Suppressor macrophage (primary cell): ENCODE results near the gene SCUBE2.
"Not testable (repeated sequence)": the region's sequence is repeated elsewhere in the genome, so short reads cannot be mapped to it uniquely, and the experiment has no call there.

ENCODE experiments used
- DNase-seq, 4 experiments: peaks; one replicate each; pipeline ENCODE4 v3.0.0-alpha.2; 2020 to 2022

SCUBE2 gene

DNA sequence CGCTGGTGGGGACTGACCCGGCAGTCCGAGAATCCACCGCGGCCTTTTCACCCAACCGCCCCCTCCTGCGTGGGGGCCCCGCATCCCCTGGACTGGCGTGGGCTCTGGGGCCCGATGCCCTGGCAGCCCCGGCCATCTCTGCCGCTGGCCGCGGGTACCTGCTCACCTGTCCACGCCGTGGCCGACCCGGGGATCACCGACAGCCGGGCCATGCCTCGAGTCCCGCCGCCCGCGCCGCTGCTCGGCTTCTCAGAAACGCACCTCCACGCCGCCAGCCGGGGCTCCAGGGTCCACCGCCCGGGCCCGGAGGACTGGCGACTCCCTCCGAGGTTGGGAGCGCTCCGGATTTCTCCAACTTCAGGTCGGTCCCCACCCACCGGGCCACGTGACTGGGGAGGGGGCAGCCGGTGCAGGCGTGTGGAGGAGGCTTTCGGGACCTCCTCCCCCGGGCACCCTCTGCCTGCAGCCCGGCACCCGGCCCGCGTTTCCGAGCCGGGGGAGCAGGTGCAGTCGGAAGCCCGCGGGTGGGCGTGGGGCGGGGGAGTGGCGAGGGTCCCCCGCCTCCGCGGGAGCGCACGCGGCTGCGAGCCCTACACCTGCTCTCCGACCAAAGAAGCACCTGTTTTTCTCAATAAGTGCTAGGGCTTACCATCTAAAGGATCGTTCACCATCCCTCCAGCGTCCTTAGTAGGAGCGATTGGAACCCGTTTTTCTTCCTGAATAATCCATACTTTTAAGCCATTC, 87.0 kb downstream of the SCUBE2 start:
- no peak for DNase-seq

DNA sequence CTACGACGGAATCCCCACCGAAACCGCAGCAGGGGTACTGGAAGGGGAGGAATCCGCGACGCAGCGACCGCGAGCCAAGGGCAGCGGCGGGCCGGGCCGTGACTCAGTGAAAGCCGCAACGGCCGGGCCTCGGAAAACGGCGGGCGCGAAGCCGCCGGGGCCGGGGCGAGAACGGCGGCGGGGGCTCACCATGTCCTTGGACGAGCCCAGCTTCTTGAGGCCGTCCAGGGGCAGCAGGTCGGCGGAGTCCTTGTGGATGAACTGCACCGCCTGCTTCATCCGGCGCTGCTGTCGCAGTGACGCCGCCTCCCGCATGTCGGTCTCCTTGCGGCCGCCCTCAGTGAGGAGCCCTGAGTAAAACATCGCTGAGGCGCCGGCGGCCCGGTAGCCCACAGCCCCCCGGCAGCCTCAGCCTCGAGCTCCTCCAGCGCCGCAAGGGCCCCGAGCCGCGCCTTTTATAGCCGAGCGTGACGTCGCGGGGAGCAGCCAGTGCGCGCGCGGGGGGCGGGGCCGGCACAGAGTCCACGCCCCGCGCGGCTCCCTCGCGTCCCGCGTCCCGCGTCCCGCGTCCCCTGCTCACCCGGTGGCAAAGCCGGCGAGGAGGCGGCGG, 87.7 kb downstream of the SCUBE2 start, which contains the start of gene NRIP3:
TSS of gene NRIP3 (minus strand) at position 429 of the 610 bp plus-strand sequence. CDS start at position 363, 66 bp downstream.
- peak; percentile 81 to 94 (median 88) for DNase-seq

DNA sequence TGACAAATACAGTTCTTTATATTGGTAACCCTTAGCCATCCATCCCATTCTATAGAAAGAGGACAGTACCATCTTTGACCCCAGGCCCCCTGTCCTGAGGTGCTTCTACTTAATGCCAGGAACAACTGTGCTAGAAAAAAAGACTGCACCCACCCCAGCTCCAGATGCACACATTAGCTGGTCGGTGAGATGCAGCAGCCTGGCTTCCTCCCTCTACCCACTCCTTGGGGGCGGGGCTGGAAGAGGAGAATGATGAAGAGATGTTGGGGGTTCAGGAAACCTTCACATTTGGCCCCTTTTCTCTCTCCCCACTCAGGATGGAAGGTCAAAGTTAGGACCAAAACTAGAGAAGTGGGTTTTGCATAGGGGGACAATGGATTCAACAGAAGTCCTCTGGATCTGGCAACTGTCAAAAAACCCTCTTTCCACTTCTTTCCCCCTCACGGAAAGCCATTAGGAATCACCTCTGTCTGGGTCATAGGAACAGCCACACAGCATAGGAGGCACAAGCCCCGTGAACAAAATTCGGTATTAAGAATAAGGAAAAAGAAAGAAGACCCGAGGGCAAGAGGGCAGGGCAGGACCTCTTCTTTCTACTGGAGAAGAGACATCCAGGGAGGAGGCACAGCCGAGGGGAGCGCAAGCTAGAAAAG, 88.4 kb downstream of the SCUBE2 start:
- peak; percentile 23 to 73 (median 51) for DNase-seq

DNA sequence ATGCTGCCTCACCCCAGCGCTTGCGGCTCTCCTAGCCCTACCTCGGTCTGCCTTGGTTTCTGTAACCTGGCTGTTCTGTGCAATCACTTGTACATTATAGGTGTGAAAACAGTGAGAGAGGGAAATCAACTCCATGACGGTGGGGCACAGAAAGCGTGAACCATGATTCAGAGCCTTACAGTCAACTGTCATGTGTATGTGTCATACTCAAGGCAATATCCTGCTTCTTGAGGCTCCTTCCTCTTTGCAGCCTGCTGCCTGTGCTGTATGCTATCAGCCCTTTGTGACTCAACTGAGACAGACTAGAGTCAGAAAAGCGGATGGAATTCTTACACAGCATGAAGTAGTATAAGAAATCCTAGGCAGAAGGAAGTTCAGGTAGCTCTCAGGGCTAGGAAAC, 89.7 kb downstream of the SCUBE2 start:
- peak; percentile 85 to 97 (median 92) for DNase-seq

DNA sequence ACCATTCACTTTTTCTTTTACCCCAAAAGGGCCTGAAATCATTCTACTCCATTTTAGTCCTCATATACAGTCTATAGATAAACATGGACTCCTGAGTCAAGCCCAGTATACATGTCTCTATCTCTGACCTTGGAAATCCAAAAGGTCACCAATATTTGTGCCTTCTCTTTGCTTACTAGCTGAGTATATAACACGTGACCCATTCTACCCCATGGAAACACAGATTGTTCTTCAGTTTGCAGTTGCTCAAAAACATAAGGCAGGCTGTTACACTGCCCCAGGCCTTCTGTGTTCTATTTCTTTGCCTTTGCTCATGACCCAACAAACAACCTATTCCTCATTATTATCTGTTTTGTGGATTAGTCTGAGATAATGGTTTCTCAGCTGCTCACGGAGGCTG, 93.4 kb downstream of the SCUBE2 start:
- DNase-seq = no peak

DNA sequence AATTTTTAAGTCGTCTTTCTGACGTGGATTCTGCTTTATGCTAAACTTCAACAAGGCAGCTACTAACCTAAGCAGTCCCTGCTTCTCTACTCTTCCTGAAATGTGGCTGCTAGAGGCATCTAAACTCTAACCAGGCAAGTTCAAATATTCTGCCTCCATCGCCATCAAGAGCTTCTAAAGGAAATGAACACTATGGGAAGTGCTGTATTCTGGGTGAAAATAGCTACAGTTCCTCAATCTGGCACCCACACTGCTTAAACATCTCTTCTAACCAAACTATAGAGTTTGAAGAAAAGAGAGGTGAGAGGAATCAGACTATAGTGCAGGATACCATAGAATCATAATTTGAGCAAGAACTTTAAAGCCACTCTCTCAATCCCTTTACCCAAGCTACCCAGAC, 93.9 kb downstream of the SCUBE2 start:
- DNase-seq = peak; percentile 19 to 66 (median 46)

DNA sequence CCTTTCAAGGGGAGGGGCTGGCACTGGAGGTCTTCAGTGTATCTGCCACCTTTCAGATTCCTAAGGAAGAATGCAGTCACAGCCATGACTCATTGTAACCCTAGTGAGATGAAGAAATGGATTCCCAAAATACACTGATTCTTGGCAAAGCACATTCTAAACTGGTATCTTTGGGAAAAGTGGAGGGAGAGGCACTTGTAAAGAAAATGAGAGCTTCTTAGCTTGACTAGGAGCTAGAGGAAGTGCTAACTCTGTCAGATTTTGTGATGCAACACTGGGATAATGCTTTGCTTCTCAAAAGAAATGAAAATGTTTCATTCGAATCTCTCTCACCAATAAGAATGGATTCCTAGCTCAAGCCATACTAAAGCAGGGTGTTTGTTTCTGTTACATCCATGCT, 101.9 kb downstream of the SCUBE2 start:
- DNase-seq = peak; percentile 40 to 62 (median 51)

DNA sequence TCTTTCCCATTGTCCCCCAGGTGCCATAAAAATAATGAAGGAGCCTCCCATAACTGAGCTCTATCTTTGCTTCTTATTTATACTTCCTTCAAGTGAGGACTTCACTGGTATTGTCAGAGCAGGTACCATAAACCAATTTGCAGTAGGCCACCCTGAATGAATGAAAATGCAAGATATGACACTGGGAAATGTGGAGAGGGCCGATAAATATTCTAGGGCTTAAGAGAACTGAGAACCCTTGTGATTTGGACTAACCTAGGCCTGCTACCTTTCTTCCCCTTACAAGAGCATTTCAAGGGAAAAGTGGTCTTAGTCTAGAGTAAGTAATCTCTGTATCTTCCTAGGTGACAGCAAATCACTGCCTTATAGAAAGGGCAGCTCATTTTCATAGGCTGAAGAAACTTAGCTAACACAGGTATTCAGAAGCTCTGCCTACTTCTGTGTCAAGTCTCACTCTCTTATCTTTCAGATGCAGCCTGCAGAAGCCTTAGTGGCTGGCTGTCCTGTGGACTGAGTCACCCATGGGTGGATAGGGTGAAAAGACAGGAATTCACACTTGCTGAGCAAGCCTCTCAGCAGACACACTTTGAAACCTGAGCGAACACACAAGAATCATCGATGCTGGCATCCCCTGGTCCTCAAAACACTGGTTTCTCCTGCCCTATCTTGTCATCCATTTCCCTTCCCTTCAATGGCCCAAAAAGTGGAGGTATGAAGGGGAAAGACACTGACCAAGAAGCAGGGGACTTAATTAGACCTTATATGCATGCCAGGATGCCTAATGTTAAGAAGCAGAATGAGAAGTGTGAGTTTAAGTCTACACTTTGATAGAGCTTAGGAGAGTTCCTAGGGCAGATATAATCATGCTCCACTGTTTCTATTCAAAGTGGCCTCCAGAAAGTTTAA, 102.8 kb downstream of the SCUBE2 start:
- no peak for DNase-seq

DNA sequence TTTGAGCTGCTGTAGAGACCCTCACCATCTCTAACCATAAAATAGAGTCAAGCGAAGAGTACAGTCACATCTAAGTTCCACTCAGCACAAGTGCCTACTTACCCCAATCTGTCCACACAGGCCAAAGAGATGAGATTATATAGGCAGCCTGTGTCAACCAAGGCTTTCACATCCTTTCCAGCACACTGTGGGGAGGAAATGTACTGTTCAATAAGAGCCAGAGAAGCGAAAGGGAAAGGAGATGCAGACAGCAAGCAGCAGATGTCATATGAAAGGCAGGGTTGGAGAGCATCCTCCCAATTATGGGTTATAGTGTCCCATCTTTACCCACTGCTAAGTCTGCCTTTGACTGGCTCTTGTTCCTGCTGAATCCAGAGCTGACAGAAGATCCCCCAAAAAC, 104.0 kb downstream of the SCUBE2 start:
- no peak for DNase-seq

DNA sequence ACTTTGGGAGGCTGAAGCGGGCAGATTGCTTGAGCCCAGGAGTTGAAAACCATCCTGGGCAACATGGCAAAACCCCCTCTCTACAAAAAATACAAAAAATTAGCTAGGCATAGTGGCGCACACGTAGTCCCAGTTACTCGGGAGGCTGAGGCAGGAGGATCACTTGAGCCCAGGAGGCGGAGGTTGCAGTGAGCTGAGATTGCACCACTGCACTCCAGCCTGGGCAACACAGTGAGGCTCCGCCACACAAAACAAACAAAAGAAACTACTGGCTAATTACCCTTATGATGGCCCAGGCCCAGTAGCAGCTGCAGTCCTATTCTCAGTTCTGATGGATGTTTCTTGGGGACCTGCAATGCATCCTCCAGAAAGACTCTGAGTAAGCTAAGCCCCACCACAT, 104.6 kb downstream of the SCUBE2 start:
- not testable (repeated sequence) for DNase-seq

DNA sequence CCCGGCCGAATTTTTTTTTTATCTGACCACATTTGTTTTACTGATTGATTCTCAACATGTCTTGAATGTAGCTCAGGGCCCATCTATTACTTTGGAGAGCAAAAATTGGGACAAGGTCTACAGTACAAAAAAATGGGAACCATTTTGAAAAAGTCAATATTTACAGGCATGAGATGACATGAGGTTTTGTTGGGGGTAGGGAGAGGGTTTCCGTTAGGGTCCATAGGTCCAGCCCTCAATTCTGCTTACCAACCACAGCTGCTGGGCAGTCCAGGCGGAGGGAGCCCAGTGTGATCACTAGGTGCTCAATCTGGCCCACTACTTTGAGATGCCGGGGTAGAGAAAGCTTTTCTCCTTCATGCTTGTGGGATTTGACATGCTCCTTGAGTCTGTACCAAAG, 105.9 kb downstream of the SCUBE2 start:
- DNase-seq = no peak

DNA sequence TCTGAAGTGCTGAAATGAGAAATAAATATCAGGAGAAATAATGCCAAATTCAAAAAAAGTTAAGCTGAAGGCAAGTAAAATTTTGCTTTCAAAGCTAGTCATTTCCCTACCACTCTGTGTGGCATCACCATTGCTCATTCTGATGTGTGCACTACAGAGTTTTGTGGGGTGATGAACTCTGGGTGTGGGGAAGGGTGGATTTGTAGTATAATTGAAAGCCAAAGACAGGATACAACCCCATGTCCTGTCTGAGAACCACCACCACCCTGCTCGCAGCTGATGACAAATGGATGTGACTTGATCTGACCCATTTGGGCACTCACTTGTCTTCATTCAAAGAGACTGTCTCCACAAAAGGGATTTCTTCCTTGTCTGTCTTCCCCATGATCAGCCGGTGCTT, 107.8 kb downstream of the SCUBE2 start:
- DNase-seq = no peak

DNA sequence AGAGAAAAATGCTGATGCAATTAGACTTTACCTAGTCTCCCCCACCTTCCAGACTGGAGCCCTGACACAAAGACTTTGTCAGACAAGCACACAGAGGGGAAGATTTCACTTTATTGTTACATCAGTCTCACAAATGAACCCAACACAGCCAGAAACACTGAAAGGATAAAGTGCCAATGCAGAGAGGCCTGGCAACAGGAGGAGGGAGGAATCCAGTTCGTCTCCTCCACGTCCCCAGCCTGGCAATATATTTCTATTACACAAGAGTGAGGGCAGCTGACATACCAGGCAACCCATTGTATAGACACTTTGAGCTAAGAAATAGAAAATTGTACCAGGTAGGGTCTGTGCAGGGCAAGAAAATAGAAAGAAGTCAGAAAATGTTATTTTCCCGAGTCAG, 110.9 kb downstream of the SCUBE2 start:
- DNase-seq = no peak

DNA sequence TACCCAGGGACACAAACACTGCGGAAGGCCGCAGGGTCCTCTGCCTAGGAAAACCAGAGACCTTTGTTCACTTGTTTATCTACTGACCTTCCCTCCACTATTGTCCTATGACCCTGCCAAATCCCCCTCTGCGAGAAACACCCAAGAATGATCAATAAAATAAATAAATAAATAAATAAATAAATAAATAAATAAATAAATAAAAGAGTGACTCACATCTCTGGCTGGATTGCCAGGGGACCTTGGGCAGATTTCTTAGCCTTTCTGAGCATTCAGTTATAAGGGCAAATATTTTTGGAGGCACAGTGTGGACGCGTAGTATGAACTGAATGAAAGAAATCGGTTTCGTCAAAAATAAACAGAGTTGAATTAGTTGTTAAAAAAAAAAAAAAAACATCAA, 112.0 kb downstream of the SCUBE2 start:
- not testable (repeated sequence) for DNase-seq

DNA sequence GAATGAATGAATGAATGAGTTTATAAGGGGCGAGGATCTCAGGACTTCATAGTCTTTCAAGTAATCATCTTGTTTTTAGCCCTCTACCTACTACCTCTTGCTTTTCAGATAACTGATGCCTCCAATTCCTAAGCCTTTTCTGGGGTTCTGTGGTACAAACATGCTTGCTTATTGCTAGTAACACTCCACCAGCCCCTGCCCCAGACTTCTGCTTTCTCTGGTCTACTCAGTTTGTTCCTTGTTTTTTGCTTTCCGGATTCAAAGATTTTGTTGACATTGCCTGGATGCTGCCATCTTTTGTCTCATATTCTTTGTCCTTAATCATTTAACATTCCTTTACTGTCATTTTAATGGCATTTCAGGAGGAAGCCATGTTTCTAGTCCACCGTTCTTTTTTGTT, 118.3 kb downstream of the SCUBE2 start:
- DNase-seq = peak; percentile 24 to 53 (median 49)

DNA sequence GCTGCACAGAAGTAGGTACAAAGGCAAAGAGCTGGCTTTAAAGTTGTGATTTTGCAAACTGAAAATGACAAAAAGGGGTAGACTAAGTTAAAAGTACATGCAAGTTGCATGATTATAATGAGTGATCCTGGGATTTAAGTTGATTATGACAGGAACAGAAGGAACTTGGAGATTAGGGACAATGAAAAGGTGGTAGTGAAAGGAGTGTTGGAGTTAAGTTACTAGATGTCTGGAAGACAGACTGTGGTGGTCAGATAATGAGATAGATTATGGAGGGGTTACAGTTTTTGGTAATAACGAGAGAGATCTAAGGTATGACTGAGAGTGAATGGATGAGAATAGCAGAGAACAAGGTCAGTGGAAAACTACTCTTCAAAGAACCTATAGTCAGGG, 119.5 kb downstream of the SCUBE2 start:
- no peak for DNase-seq

DNA sequence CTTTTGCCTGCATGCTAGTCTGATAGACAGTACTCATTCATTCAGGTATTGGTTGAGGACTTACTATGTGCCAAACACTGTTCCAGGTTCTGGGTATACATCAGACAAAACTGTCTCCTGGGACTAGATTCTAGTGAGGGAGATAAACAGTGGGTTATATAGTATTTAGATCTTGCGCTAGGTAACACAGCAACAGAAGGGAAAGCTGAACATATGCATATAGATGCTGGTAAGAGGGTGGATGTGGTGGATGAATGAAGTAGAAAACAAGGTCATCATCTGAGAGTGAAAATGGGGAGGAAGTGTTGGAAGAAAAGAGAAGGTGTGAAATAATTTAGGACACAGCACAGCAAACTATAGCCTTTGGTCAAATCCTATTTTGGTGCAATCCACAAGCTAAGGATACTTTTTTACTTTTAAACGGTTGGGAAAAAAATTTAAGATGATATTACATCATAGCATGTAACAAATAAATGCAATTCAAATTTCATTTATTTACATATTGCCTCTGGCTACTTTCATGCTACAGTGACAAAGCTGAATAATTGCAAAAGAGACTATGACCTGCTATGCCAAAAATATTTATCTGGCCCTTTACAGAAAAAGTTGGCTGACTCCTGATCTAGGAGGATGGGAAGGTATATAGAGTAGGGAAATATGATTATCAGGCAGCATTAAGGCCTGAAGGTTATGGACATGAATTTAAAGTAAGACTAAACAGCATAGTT, 120.0 kb downstream of the SCUBE2 start:
- no peak for DNase-seq
